NCI-H524 treated with DMSO at 0.1 percent for 48 hours (cell line): ENCODE measurements around the gene EVX1.

ENCODE experiments used
- DNase-seq: peaks from one replicate; lab custom pipeline; 2025; lab: John Stamatoyannopoulos, UW

Gene EVX1

GRCh38 chr7:27205325-27206280, 37.0 kb upstream of the EVX1 start:
- no peak for DNase-seq

GRCh38 chr7:27207348-27207985, 35.1 kb upstream of the EVX1 start:
- DNase-seq, result no peak

GRCh38 chr7:27208998-27209397, 33.6 kb upstream of the EVX1 start:
- DNase-seq, result no peak

GRCh38 chr7:27209933-27210440, 32.6 kb upstream of the EVX1 start:
- DNase-seq, result no peak

GRCh38 chr7:27210441-27211083, 32.0 kb upstream of the EVX1 start:
- no peak for DNase-seq

GRCh38 chr7:27211084-27211446, 31.5 kb upstream of the EVX1 start:
- DNase-seq, result no peak

- DNase-seq, result no peak
Observed at GRCh38 chr7:27211764-27212204, 30.8 kb upstream of the EVX1 start.

GRCh38 chr7:27212497-27213432, 29.8 kb upstream of the EVX1 start:
- no peak for DNase-seq

GRCh38 chr7:27213433-27214238, 29.0 kb upstream of the EVX1 start:
- DNase-seq, result no peak

GRCh38 chr7:27214239-27214950, 28.2 kb upstream of the EVX1 start:
- no peak for DNase-seq

GRCh38 chr7:27215356-27215755, 27.2 kb upstream of the EVX1 start:
- no peak for DNase-seq

- no peak for DNase-seq
Observed at GRCh38 chr7:27217951-27218350, 24.7 kb upstream of the EVX1 start.

- no peak for DNase-seq
Observed at GRCh38 chr7:27219821-27220220, 22.8 kb upstream of the EVX1 start.

GRCh38 chr7:27220440-27220955, 22.1 kb upstream of the EVX1 start:
- DNase-seq, result no peak

- DNase-seq, result no peak
Observed at GRCh38 chr7:27221201-27221797, 21.3 kb upstream of the EVX1 start.

GRCh38 chr7:27223941-27224575, 18.5 kb upstream of the EVX1 start:
- DNase-seq, result no peak

- DNase-seq, result no peak
Observed at GRCh38 chr7:27224983-27225934, 17.3 kb upstream of the EVX1 start.

GRCh38 chr7:27229448-27229847, 13.2 kb upstream of the EVX1 start:
- DNase-seq, result no peak
